Activated naive CD8-positive, alpha-beta T cell treated with anti-CD3 and anti-CD28 coated beads for 36 hours (primary cell): ENCODE data around the gene VSIG10L. TPM values are rescaled to one million over a fixed set of nuclear protein-coding genes. Genes with fewer than 3 reads are reported as not detected.
A peak's percentile ranks its signal among the peaks of the same experiment; 100 is the strongest.

Experiments used
- DNase-seq: peaks from one replicate; pipeline ENCODE4 v3.0.0; 2021
- H3K27ac Mint-ChIP-seq: one replicate; pipeline ENCODE4 v1.8.0; 2022; ENCODE audit warnings: mild to moderate bottlenecking, moderate library complexity, mixed read lengths
- H3K27me3 Mint-ChIP-seq: one replicate; pipeline ENCODE4 v1.8.0; 2022; ENCODE audit warnings: mild to moderate bottlenecking, mixed read lengths
- H3K36me3 Mint-ChIP-seq: one replicate; pipeline ENCODE4 v1.8.0; 2021; ENCODE audit warnings: mild to moderate bottlenecking, mixed read lengths
- H3K4me1 Mint-ChIP-seq: one replicate; pipeline ENCODE4 v1.8.0; 2021; ENCODE audit warnings: mixed read lengths
- H3K4me3 Mint-ChIP-seq: one replicate; pipeline ENCODE4 v1.8.0; 2022; ENCODE audit warnings: mild to moderate bottlenecking, moderate library complexity, mixed read lengths
- H3K9me3 Mint-ChIP-seq: one replicate; pipeline ENCODE4 v1.8.0; 2022; ENCODE audit warnings: mixed read lengths
- total RNA-seq, 2 experiments: library from RNA; stranded (reverse); gene quantifications; one replicate each; pipeline ENCODE4 v1.2.3, GENCODE V29; 2021

VSIG10L gene
- total RNA-seq = 1 to 10 TPM; 1.3 to 1.6 TPM

GRCh38 chr19:51341976-51342580, at the start of gene VSIG10L:
Gene VSIG10L, minus strand, starts transcription at chr19:51342139. Its CDS starts 15 bp downstream, at chr19:51342124.
- peaks cover 2% of the 10 kb centered on the region for H3K36me3 Mint-ChIP-seq
- peaks cover 9% of the 10 kb centered on the region for H3K4me1 Mint-ChIP-seq
- peaks cover 5% of the 10 kb centered on the region for H3K27me3 Mint-ChIP-seq
- H3K27ac Mint-ChIP-seq = no peak within 1 kb of the TSS
- DNase-seq = no peak
- H3K4me3 Mint-ChIP-seq = peak within 1 kb of the TSS; percentile 22
- no peaks in the 10 kb centered on the region for H3K9me3 Mint-ChIP-seq

- Mint-ChIP-seq H3K9me3 (peaks cover 1% of the 10 kb centered on the region), H3K4me1 (peaks cover 43% of the 10 kb centered on the region), H3K27ac (peak overlapping the region; percentile 55), H3K36me3 (peaks cover 5% of the 10 kb centered on the region), H3K4me3 (no peak overlapping the region), H3K27me3 (peaks cover 6% of the 10 kb centered on the region)
- DNase-seq = no peak
Measured at GRCh38 chr19:51391073-51391611, 49.2 kb upstream of the VSIG10L start.

GRCh38 chr19:51389143-51389542, 47.2 kb upstream of the VSIG10L start:
- H3K4me1 Mint-ChIP-seq = peaks cover 27% of the 10 kb centered on the region
- H3K27me3 Mint-ChIP-seq = peaks cover 6% of the 10 kb centered on the region
- DNase-seq = no peak
- H3K9me3 Mint-ChIP-seq = peaks cover 1% of the 10 kb centered on the region
- H3K36me3 Mint-ChIP-seq = no peaks in the 10 kb centered on the region
- H3K27ac Mint-ChIP-seq = no peak overlapping the region
- no peak overlapping the region for H3K4me3 Mint-ChIP-seq

- no peak within 1 kb of the TSS for H3K27ac Mint-ChIP-seq
- peaks cover 6% of the 10 kb centered on the region for H3K27me3 Mint-ChIP-seq
- H3K4me3 Mint-ChIP-seq = no peak within 1 kb of the TSS
- peak; percentile 14 for DNase-seq
- H3K4me1 Mint-ChIP-seq = peaks cover 19% of the 10 kb centered on the region
- H3K36me3 Mint-ChIP-seq = no peaks in the 10 kb centered on the region
- peaks cover 1% of the 10 kb centered on the region for H3K9me3 Mint-ChIP-seq
Measured at GRCh38 chr19:51387924-51388389, 46.0 kb upstream of the VSIG10L start, which contains the start of gene LIM2. Gene LIM2, minus strand, starts transcription at chr19:51387974. Its CDS starts 531 bp downstream, at chr19:51387443.

GRCh38 chr19:51386882-51387520, 45.1 kb upstream of the VSIG10L start:
- no peaks in the 10 kb centered on the region for H3K36me3 Mint-ChIP-seq
- DNase-seq = no peak
- H3K27ac Mint-ChIP-seq = no peak overlapping the region
- H3K9me3 Mint-ChIP-seq = no peaks in the 10 kb centered on the region
- peaks cover 6% of the 10 kb centered on the region for H3K27me3 Mint-ChIP-seq
- peaks cover 13% of the 10 kb centered on the region for H3K4me1 Mint-ChIP-seq
- H3K4me3 Mint-ChIP-seq = no peak overlapping the region

- Mint-ChIP-seq H3K9me3 (peaks cover 12% of the 10 kb centered on the region), H3K4me1 (peaks cover 8% of the 10 kb centered on the region), H3K4me3 (no peak overlapping the region), H3K27ac (no peak overlapping the region), H3K36me3 (no peaks in the 10 kb centered on the region), H3K27me3 (no peaks in the 10 kb centered on the region)
- no peak for DNase-seq
Measured at GRCh38 chr19:51382004-51382403, 40.1 kb upstream of the VSIG10L start.

- no peak for DNase-seq
- H3K4me3 Mint-ChIP-seq = no peak overlapping the region
- H3K36me3 Mint-ChIP-seq = peaks cover under 1% of the 10 kb centered on the region
- H3K27me3 Mint-ChIP-seq = no peaks in the 10 kb centered on the region
- H3K27ac Mint-ChIP-seq = peak overlapping the region; percentile 47
- H3K4me1 Mint-ChIP-seq = peaks cover 22% of the 10 kb centered on the region
- H3K9me3 Mint-ChIP-seq = peaks cover 12% of the 10 kb centered on the region
Measured at GRCh38 chr19:51380379-51380778, 38.4 kb upstream of the VSIG10L start.

GRCh38 chr19:51377422-51377821, 35.5 kb upstream of the VSIG10L start:
- Mint-ChIP-seq H3K27ac (no peak overlapping the region), H3K9me3 (peaks cover 20% of the 10 kb centered on the region), H3K4me3 (no peak overlapping the region), H3K4me1 (peaks cover 47% of the 10 kb centered on the region), H3K36me3 (peaks cover 11% of the 10 kb centered on the region), H3K27me3 (no peaks in the 10 kb centered on the region)
- no peak for DNase-seq

- H3K4me3 Mint-ChIP-seq = peak overlapping the region; percentile 58
- H3K36me3 Mint-ChIP-seq = peaks cover 19% of the 10 kb centered on the region
- H3K27ac Mint-ChIP-seq = peak overlapping the region; percentile 90
- peaks cover 15% of the 10 kb centered on the region for H3K9me3 Mint-ChIP-seq
- H3K4me1 Mint-ChIP-seq = peaks cover 60% of the 10 kb centered on the region
- peak; percentile 70 for DNase-seq
- no peaks in the 10 kb centered on the region for H3K27me3 Mint-ChIP-seq
Measured at GRCh38 chr19:51375504-51376221, 33.7 kb upstream of the VSIG10L start.

GRCh38 chr19:51372649-51373504, 30.9 kb upstream of the VSIG10L start, which contains the start of gene NKG7:
Gene NKG7, minus strand, starts transcription at chr19:51372654. Its CDS starts 119 bp downstream, at chr19:51372535.
- Mint-ChIP-seq H3K36me3 (peaks cover 25% of the 10 kb centered on the region), H3K9me3 (peaks cover 9% of the 10 kb centered on the region), H3K27ac (peak within 1 kb of the TSS; percentile 99), H3K4me1 (peaks cover 71% of the 10 kb centered on the region), H3K4me3 (peak within 1 kb of the TSS; percentile 80), H3K27me3 (no peaks in the 10 kb centered on the region)
- DNase-seq = peak; percentile 89

- H3K36me3 Mint-ChIP-seq = peaks cover 25% of the 10 kb centered on the region
- peaks cover 9% of the 10 kb centered on the region for H3K9me3 Mint-ChIP-seq
- H3K4me1 Mint-ChIP-seq = peaks cover 69% of the 10 kb centered on the region
- peak overlapping the region; percentile 80 for H3K4me3 Mint-ChIP-seq
- H3K27ac Mint-ChIP-seq = peak overlapping the region; percentile 99
- no peaks in the 10 kb centered on the region for H3K27me3 Mint-ChIP-seq
- no peak for DNase-seq
Measured at GRCh38 chr19:51372021-51372648, 30.2 kb upstream of the VSIG10L start.

GRCh38 chr19:51371186-51371690, 29.3 kb upstream of the VSIG10L start:
- peak overlapping the region; percentile 99 for H3K27ac Mint-ChIP-seq
- H3K27me3 Mint-ChIP-seq = no peaks in the 10 kb centered on the region
- peaks cover 26% of the 10 kb centered on the region for H3K36me3 Mint-ChIP-seq
- peak overlapping the region; percentile 80 for H3K4me3 Mint-ChIP-seq
- H3K9me3 Mint-ChIP-seq = peaks cover 9% of the 10 kb centered on the region
- peaks cover 61% of the 10 kb centered on the region for H3K4me1 Mint-ChIP-seq
- no peak for DNase-seq

- no peak overlapping the region for H3K27ac Mint-ChIP-seq
- H3K4me3 Mint-ChIP-seq = peak overlapping the region; percentile 80
- no peak for DNase-seq
- peaks cover 54% of the 10 kb centered on the region for H3K4me1 Mint-ChIP-seq
- H3K27me3 Mint-ChIP-seq = no peaks in the 10 kb centered on the region
- peaks cover 7% of the 10 kb centered on the region for H3K9me3 Mint-ChIP-seq
- peaks cover 25% of the 10 kb centered on the region for H3K36me3 Mint-ChIP-seq
Measured at GRCh38 chr19:51370230-51370629, 28.3 kb upstream of the VSIG10L start.
